ENCODE results near the gene PRKAR2A. TPM values are rescaled to one million over a fixed set of nuclear protein-coding genes. Genes with fewer than 3 reads are reported as not detected.

Gene PRKAR2A
- total RNA-seq, 2 experiments from 2014 or later, result 47.4 to 48.3 TPM

DNA sequence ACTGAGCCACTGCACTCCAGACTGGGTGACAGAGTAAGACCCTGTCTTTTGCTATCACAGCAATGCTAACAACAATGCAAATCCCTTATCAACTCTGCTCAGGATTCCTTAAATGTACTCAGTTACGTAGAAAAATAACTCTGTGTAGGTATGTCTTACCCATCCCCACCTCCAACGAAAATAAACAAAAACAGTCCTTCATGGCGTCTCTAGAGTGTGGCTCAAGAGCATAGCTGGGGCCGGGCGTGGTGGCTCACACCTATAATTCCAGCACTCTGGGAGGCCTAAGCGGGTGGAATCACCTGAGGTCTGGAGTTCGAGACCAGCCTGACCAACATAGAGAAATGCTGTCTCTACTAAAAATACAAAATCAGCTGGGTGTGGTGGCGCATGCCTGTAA is 148.8 kb downstream of the PRKAR2A start:
- intact Hi-C loops (cut with DNase I, micrococcal nuclease), result no loop called here
- no peak overlapping the region for H3K4me3 ChIP-seq (ENCODE audit: low read length)
- Mint-ChIP-seq H3K4me1 (ENCODE audit: low read depth) (peaks cover 36% of the 10 kb centered on the region), H3K9me3 (no peaks in the 10 kb centered on the region), H3K4me3 (no peak overlapping the region), H3K36me3 (ENCODE audit: low read depth) (peaks cover 61% of the 10 kb centered on the region), H3K27ac (no peak overlapping the region), H3K27me3 (no peaks in the 10 kb centered on the region)
- H3K36me3 ChIP-seq (ENCODE audit: insufficient read depth, low read length), result peaks cover 50% of the 10 kb centered on the region
- ATAC-seq (ENCODE audit: poor library complexity) (no peak), DNase-seq (no peak)
- H3K4me1 ChIP-seq (ENCODE audit: insufficient read depth, low read length), result peaks cover 23% of the 10 kb centered on the region
- no peak overlapping the region for H3K27ac ChIP-seq (ENCODE audit: low read depth in 1 of 2, low read length in 2 of 2)
- ChIA-PET POLR2A (interaction anchor here (1.2 kb wide), 1 partner anchor 19 kb away, joined by 3 read pairs; no protein-coding TSS in a partner anchor), CTCF (no interaction called here)
- TF ChIP-seq, protein P1, sequence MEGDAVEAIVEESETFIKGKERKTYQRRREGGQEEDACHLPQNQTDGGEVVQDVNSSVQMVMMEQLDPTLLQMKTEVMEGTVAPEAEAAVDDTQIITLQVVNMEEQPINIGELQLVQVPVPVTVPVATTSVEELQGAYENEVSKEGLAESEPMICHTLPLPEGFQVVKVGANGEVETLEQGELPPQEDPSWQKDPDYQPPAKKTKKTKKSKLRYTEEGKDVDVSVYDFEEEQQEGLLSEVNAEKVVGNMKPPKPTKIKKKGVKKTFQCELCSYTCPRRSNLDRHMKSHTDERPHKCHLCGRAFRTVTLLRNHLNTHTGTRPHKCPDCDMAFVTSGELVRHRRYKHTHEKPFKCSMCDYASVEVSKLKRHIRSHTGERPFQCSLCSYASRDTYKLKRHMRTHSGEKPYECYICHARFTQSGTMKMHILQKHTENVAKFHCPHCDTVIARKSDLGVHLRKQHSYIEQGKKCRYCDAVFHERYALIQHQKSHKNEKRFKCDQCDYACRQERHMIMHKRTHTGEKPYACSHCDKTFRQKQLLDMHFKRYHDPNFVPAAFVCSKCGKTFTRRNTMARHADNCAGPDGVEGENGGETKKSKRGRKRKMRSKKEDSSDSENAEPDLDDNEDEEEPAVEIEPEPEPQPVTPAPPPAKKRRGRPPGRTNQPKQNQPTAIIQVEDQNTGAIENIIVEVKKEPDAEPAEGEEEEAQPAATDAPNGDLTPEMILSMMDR (IDR thresholded peaks at IDR 0.05), result no peak
- H3K27me3 ChIP-seq (ENCODE audit: control insufficient read depth in 1 of 2, insufficient read depth in 2 of 2, low read length in 2 of 2), result no peaks in the 10 kb centered on the region
- no peaks in the 10 kb centered on the region for H3K9me3 ChIP-seq (ENCODE audit: control insufficient read depth in 1 of 2, insufficient read depth in 1 of 2, low read length in 2 of 2)

DNA sequence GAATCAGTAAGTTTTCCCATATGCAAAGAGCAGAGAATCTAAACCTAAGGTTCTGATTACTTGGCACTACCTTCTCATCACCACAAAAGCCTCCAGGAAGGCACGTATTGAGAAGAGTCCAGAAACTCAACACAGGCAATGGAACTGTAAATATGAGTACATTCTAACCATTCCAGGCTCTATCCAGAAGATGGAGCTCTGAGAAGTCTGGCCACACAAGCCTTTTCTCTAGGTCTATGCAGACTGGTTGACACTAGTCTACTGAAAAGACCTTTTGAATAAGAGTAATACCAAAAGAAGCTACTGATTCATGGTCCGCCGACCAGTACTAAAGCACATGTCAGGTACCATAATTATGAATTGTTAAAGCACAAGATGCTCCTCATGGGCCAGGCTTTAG is 149.7 kb downstream of the PRKAR2A start:
- no peak overlapping the region for H3K4me3 Mint-ChIP-seq

DNA sequence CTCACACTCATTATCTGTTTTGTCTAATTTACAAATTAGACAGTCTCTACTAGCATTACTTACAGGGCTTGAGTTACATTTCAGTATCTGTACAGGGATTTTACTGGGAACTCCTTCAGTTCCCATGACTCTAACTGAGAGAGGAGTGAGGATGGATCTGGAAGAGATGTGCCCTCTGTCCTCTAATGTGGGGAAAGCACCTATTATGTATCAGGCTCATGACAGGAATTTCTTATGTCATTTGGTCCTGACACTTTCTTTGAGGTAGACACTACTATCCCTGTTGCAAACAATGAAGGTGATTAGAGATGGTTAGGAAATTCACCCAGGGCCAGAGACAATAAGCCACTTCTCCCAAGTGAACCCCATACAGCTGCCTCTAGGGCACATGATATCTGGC is 151.1 kb downstream of the PRKAR2A start:
- peaks cover 66% of the 10 kb centered on the region for H3K36me3 ChIP-seq (ENCODE audit: insufficient read depth, low read length)
- H3K4me3 ChIP-seq (ENCODE audit: low read length), result no peak overlapping the region
- H3K4me1 ChIP-seq (ENCODE audit: insufficient read depth, low read length), result peaks cover 19% of the 10 kb centered on the region
- H3K9me3 ChIP-seq (ENCODE audit: control insufficient read depth in 1 of 2, insufficient read depth in 1 of 2, low read length in 2 of 2), result no peaks in the 10 kb centered on the region
- H3K4me3 Mint-ChIP-seq, result no peak overlapping the region
- H3K27ac Mint-ChIP-seq, result peak overlapping the region; percentile 59
- intact Hi-C loops (cut with DNase I, micrococcal nuclease), result no loop called here
- H3K27me3 ChIP-seq (ENCODE audit: control insufficient read depth in 1 of 2, insufficient read depth in 2 of 2, low read length in 2 of 2), result no peaks in the 10 kb centered on the region
- CTCF ChIA-PET, result interaction anchor here (0.6 to 1.2 kb wide), 2 partner anchors 11 to 136 kb away, joined by 3 to 4 read pairs; partner anchors contain the start of gene NCKIPSD
- H3K27ac ChIP-seq (ENCODE audit: low read depth in 1 of 2, low read length in 2 of 2), result peak overlapping the region in 1 of 2 donors; percentile 9
- TF ChIP-seq, protein P1 (IDR thresholded peaks at IDR 0.05), result no peak
- H3K4me1 Mint-ChIP-seq (ENCODE audit: low read depth), result peaks cover 27% of the 10 kb centered on the region
- no peaks in the 10 kb centered on the region for H3K27me3 Mint-ChIP-seq
- POLR2A ChIA-PET, result no interaction called here
- no peaks in the 10 kb centered on the region for H3K9me3 Mint-ChIP-seq
- DNase-seq (no peak), ATAC-seq (ENCODE audit: poor library complexity) (no peak)
- peaks cover 72% of the 10 kb centered on the region for H3K36me3 Mint-ChIP-seq (ENCODE audit: low read depth)

More for the DNA sequence above, 149.7 kb downstream of the PRKAR2A start:
- no peaks in the 10 kb centered on the region for H3K27me3 ChIP-seq (ENCODE audit: control insufficient read depth in 1 of 2, insufficient read depth in 2 of 2, low read length in 2 of 2)
- DNase-seq (no peak), ATAC-seq (ENCODE audit: poor library complexity) (no peak)
- H3K27ac ChIP-seq (ENCODE audit: low read depth in 1 of 2, low read length in 2 of 2), result no peak overlapping the region
- no peaks in the 10 kb centered on the region for H3K9me3 ChIP-seq (ENCODE audit: control insufficient read depth in 1 of 2, insufficient read depth in 1 of 2, low read length in 2 of 2)
- TF ChIP-seq, protein P1 (IDR thresholded peaks at IDR 0.05), result no peak
- CTCF ChIA-PET, result interaction anchor here (0.7 to 1.0 kb wide), 3 partner anchors 8 to 1368 kb away, joined by 3 to 4 read pairs (median 3); no protein-coding TSS in a partner anchor
- H3K4me3 ChIP-seq (ENCODE audit: low read length), result no peak overlapping the region
- Mint-ChIP-seq H3K36me3 (ENCODE audit: low read depth) (peaks cover 70% of the 10 kb centered on the region), H3K4me1 (ENCODE audit: low read depth) (peaks cover 36% of the 10 kb centered on the region), H3K27ac (peak overlapping the region; percentile 30), H3K9me3 (no peaks in the 10 kb centered on the region), H3K27me3 (no peaks in the 10 kb centered on the region)
- POLR2A ChIA-PET, result interaction anchor here (0.6 kb wide), 1 partner anchor 574 kb away, joined by 3 read pairs; no protein-coding TSS in a partner anchor
- intact Hi-C loops (cut with DNase I, micrococcal nuclease), result no loop called here
- H3K4me1 ChIP-seq (ENCODE audit: insufficient read depth, low read length), result peaks cover 19% of the 10 kb centered on the region
- peaks cover 60% of the 10 kb centered on the region for H3K36me3 ChIP-seq (ENCODE audit: insufficient read depth, low read length)

Other genes starting within 250 kb of the PRKAR2A start
- gene UQCRC1, start 238.2 kb downstream of the PRKAR2A start, total RNA-seq, result 10 to 100 TPM; 74.1 to 75.5 TPM
- gene TMEM89, start 226.1 kb downstream of the PRKAR2A start, total RNA-seq, result not detected
- gene SLC26A6, start 212.4 kb downstream of the PRKAR2A start, total RNA-seq, result 10 to 100 TPM; 13.5 to 14.4 TPM
- 1 to 10 TPM; 4.9 to 5.0 TPM for gene CELSR3, start 185.0 kb downstream of the PRKAR2A start, total RNA-seq
- gene NCKIPSD, start 162.0 kb downstream of the PRKAR2A start, total RNA-seq, result 10 to 100 TPM in 1 of 2 experiments, 1 to 10 TPM in 1; 9.7 to 10.8 TPM
- gene IP6K2, start 130.7 kb downstream of the PRKAR2A start, total RNA-seq, result 100 to 1,000 TPM in 1 of 2 experiments, 10 to 100 TPM in 1; 97.2 to 121 TPM
- under 1 TPM; 0.41 to 0.78 TPM for gene SLC25A20, start 51.0 kb upstream of the PRKAR2A start, total RNA-seq
- gene ARIH2, start 71.0 kb upstream of the PRKAR2A start, total RNA-seq, result 100 to 1,000 TPM; 182 TPM
- 10 to 100 TPM; 45.9 to 47.0 TPM for gene P4HTM, start 142.4 kb upstream of the PRKAR2A start, total RNA-seq
- gene WDR6, start 159.5 kb upstream of the PRKAR2A start, total RNA-seq, result 100 to 1,000 TPM; 132 to 134 TPM
- 10 to 100 TPM; 15.1 to 15.6 TPM for gene DALRD3, start 170.7 kb upstream of the PRKAR2A start, total RNA-seq
- gene NDUFAF3, start 174.2 kb upstream of the PRKAR2A start, total RNA-seq, result 10 to 100 TPM; 52.7 to 53.2 TPM
- gene IMPDH2, start 181.5 kb upstream of the PRKAR2A start, total RNA-seq, result 100 to 1,000 TPM; 133 to 135 TPM
- 100 to 1,000 TPM; 210 to 255 TPM for gene QRICH1, start 246.2 kb upstream of the PRKAR2A start, total RNA-seq